NCI-H82 (cell line): Measurements from ENCODE around the gene NKPD1.

ENCODE experiments used
- DNase-seq: peaks from one replicate; lab custom pipeline; 2025; lab: John Stamatoyannopoulos, UW

Gene NKPD1

GRCh38 chr19:45140533-45140932 lies 20.2 kb downstream of the NKPD1 start:
- no peak for DNase-seq

- no peak for DNase-seq
These were observed 20.7 kb downstream of the NKPD1 start for GRCh38 chr19:45140144-45140503.

DNA sequence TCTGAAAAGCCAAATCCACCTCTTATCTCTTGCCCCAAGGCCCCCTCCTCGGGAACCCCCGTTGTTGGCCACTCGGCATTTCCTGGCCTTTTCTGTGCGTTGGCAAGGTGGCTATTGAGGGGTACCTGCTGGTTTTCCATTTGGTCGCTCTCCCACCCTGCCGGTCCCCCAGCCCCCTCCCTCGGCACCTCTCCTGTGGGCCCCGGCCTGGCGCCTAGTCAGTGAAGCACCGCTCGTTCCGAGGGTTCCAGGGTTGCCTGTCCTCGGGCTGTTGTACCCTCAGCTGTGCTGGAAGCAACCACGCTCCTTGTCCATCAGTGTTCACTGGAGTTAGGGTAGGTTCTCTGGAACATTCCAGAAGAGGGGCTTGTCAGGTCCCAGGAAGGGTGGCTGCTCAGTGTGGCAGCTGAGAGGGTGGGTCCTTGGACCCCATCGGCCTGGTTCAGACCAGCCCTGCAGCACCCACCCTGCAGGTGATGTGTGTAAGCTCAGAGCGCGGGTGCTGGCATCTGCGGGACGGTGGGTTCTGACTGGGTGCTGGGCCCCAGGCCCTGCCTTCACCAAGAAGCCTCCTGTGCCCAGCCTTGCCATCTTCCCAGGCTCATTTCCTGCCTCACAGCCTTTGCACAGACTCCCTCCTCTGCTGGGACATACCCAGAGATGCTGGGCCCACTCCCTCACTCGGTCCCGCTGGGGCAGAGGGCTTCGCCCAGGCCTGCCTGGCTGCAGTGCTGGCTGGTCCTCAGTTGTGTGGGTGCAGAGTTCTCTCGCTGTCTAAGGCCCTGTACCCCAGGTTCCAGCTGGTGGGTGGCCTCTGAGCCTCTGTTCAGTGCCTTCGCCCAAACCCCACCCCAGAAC lies 21.3 kb downstream of the NKPD1 start:
- no peak for DNase-seq

GRCh38 chr19:45138303-45138751 lies 22.5 kb downstream of the NKPD1 start:
- no peak for DNase-seq

- no peak for DNase-seq
These were observed 23.5 kb downstream of the NKPD1 start for GRCh38 chr19:45137179-45137761.

DNA sequence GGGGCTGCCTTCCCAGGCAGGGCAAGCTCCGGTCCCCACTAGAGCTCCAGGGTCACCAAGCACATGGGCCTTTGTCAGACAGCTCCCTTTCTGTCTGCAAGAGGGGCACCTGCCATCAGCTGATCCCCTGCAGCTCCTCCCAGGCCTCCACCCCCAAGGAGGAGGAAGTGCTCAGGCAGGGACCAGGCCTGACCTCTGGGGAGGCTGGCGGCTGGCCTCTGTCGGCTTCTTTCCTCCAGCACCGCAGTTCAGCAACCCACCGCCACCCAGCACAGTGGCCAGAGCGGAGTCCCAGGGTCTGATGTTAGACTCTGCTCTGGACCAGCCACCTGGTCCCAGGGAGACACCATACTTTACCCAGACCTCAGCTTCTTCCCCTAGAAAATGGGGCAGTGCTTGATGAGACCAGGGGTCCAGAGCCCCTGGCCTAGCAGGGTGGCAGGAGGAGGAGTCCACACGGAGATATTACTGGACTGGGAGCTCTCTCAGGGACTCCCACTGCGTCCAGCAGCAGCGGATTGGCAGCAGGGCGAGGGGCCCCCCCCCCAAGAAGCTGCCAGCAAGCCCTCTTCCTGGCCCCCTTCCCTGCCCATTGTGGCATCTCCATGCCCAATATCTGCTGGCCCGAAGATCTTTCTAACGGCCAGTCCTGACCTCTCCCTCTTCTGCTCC lies 24.1 kb downstream of the NKPD1 start:
- DNase-seq = no peak

DNA sequence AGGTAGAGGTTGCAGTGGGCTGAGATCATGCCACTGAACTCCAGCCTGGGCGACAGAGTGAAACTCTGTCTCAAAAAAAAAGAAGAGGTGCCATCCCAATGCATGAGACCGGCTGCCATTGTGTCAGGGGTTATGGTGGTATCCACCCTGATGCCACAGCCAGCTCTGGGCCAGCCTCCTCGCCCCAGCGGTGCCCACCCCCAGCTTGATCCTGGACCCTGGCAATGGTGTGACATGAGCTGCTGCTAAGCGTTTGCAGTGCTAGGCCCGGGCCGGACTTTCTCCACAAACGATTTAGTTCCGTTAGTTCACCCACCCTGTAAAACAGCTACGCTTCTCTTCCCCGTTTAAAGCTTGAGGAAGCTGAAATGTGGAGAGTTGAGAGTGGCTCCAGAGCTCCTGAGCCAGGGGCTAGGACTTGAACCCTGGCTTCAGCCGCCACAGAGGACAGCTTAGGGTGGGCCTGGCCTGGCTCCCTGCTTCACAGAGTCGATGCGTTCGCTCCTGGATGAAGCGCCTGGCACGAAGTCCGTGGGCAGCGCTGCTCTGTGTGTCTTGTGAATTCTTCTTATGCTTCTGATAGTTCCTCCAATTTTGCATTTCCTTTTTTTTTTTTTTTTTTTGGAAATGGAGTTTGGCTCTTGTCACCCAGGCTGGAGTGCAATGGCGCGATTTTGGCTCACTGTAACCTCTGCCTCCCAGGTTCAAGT lies 25.5 kb downstream of the NKPD1 start:
- DNase-seq = no peak

DNA sequence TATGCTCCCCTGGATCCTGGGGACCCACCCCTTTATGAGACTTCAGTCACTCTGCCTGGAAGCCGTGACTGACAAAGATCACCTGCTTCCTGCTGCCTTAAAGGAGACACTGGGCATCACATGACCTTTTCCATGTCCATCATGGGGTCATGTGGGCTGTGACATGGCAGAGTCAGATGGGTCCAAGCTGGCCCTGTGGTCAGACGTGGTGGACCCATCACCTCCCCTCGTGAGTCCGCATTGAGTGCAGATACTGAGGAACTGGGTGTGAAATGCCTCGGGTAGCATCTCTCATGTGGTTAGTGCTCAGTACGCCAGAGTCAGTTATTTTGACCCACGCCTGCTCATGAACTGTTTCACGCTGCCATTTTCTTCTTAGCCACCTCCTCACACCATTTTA lies 27.1 kb downstream of the NKPD1 start:
- DNase-seq = no peak

DNA sequence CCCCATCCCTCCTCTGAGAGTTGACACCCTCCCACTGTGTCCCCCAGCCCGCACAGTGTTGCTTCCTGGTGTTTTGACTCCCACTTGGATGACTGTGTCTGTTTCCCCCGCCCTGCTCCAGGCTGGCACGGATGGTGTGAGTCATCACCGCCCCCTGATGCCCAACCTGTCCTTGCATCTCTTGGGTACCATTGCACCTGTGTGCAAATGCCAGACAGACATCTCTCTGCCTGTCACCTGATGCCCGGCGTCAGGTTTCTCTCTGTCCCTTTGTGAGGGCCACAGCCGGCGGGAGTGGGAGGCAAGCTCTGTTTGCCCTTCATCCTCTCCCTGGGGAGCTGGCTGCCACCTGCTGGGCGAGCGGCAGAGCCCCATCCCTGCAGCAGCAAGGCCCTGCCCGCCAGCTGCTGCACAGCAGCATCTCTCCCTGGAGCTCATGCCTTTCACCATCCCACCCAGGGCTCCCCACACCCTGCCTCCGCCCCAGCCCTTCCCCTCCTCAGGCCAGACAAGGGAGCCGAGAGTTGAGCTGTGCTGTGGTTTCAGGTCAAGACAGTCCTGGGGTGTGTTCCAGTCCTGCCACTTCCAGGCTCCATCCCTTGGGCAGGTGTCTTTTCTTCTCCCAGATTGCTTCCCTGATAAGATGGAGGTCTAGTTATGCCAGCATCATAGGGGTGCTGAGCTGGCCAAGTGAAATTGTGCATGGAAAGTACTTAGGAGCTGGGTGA lies 29.7 kb downstream of the NKPD1 start:
- peak; percentile 60 for DNase-seq

DNA sequence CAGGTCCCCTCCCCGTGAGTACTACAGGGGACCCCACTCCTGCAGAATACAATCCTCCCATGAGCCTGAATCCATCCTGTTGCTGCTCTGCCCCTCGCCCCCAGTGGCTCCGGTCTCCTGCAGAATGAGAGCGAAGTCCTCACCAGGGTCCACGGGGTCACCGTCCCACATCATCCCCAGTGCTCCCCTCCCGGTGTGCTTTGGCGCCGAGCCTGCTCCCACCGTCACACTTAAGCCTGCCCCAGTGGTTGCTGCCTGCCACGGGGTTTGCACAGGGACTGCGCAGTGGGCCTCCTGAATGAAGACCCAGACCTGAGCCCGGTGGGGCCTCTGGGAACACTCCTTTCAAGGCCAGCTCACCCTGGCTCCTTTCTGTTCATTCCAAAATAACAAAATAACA lies 30.5 kb downstream of the NKPD1 start:
- DNase-seq = no peak

DNA sequence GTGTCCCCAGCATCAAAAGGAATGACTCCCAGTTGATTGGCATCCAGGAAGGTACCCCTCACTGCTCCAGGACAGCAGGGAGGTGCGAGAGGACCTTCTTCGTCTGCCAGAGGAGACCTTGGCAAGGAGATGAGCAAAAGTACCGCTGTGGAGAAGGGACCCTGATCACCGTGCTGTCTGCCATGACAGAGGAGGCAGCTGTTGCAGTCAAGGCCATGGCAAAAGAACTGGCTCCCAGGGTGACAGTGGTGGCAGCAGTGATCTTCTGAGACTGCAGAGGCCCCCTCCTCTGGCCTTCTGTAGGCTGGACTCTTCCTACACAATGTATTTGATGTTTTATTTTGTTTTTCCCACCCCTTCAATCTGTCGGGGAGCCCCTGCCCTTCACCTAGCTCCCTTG lies 32.0 kb downstream of the NKPD1 start:
- DNase-seq = no peak

- no peak for DNase-seq
These were observed 32.6 kb downstream of the NKPD1 start for GRCh38 chr19:45128146-45128545.

GRCh38 chr19:45126654-45127053 lies 34.1 kb downstream of the NKPD1 start:
- DNase-seq = no peak

DNA sequence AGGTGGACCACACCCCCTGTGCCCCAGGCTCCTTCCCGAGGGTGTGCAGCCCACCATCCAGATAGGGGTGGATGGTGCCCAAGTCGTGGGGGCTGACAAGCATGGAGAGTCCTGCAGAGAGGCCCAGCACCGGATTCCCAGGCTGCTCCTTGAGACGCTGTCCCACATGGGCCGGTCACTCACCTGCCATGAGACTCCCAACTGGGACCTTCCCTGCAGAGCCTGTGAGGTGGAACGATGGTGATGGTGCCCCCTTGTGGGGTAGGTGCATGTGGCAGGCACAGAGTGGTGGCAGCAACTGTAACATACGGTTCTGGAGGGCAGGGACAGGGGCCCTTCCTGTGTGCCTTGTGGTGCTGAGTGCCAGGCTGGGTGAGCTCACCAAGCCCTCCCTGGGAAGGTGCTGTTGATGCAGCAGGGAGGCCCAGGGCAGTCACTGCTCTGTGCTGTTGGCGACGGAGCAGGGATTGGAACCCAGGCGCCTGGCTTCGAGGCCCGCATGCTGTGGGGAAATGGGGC lies 34.7 kb downstream of the NKPD1 start:
- DNase-seq = peak; percentile 72

- no peak for DNase-seq
These were observed 35.4 kb downstream of the NKPD1 start for GRCh38 chr19:45125360-45125759.

DNA sequence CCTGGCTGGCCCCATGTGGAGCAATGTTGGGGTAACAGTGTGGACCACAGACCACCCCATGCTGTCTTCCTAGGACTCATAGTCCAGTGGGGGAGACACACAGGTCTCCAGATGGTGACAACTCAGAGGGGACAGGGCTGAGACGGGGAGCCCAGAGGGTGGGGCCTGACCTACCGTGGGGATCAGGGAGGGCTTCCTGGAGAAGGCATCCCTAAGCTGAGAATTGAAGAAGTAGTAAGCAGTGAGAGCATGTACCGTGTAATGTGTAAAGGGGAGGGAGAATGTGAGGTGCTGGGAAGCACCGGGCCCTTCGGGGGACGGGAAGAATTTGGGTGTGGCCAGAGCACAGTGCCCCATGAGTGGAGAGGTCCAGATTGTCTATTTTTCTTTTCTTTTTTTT lies 36.8 kb downstream of the NKPD1 start:
- no peak for DNase-seq

- peak; percentile 90 for DNase-seq
These were observed 37.3 kb downstream of the NKPD1 start for GRCh38 chr19:45123440-45123850.

DNA sequence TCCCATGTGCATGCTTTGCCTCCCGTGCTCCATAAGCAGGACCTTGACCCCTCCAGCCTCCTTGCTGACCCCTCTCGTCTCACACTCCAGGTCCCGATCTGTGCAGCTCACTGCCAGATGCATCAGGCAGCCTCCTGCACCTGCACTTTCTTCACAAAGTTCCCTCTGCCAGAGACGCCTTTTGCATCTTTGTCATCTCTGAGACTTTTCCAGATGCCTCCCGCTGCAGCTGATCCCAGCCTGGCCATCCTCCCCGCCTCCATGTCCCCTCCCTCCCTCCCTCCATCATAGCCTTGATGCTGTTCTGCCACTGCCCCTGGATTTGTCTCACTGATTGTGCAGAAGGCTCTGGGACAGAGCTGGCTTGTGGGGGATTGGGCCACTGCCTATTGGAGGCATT lies 38.0 kb downstream of the NKPD1 start:
- no peak for DNase-seq

- DNase-seq = no peak
These were observed 38.9 kb downstream of the NKPD1 start for GRCh38 chr19:45121827-45122345.

- DNase-seq = no peak
These were observed 41.2 kb downstream of the NKPD1 start for GRCh38 chr19:45119582-45119981.
